ENCODE data around the gene CD93. TPM values are rescaled to one million over a fixed set of nuclear protein-coding genes. Genes with fewer than 3 reads are reported as not detected.
A peak's percentile ranks its signal among the peaks of the same experiment; 100 is the strongest.

The CD93 gene
- total RNA-seq, 1 donor from 2014 or later = under 0.01 TPM

GRCh38 chr20:23122321-23122720, 36.2 kb upstream of the CD93 start:
- FAIRE-seq (peak; percentile 43), DNase-seq (ENCODE audit: low read depth) (no peak)
- no peaks in the 10 kb centered on the region for H3K27me3 ChIP-seq (ENCODE audit: control insufficient read depth, insufficient read depth, low read length)
- H3K36me3 ChIP-seq (ENCODE audit: control insufficient read depth, insufficient read depth, low read length) = no peaks in the 10 kb centered on the region
- H3K4me3 ChIP-seq (ENCODE audit: low read depth, low read length) = no peak overlapping the region
- TF ChIP-seq CTCF (IDR thresholded peaks at IDR 0.05; ENCODE audit: insufficient read depth, low read length, severe bottlenecking) = no peak

DNA sequence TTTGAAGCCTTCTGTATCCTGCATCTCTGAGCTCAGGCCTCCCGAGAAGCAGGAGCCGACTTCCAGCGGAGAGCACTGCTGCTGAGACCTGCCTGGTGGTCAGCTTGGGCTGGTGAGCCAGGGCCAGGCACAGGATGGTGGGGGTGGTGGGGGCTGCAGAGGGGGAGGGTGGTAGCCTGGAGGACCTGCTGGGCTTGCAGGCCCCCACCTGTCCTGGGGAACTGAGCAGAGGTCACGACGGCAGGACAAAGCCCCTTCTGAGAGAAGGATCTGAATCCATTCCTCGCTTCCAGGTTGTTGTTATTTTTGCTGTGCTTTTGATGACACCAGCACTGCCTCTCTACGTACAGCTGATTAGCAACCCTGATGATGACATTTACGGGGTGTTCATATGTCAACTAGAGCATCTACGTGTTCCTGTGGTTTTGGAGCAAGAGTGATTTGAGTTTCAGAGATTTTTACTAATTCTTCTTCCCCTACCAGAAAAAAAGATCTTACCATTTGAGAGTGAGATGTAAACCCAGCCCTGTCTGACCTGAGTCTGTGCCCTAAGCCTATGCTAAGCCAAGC, 35.7 kb upstream of the CD93 start:
- no peak for FAIRE-seq
- no peak for TF ChIP-seq CTCF (IDR thresholded peaks at IDR 0.05; ENCODE audit: insufficient read depth, low read length, severe bottlenecking)
- Histone ChIP-seq H3K27me3 (ENCODE audit: control insufficient read depth, insufficient read depth, low read length) (no peaks in the 10 kb centered on the region), H3K4me3 (ENCODE audit: low read depth, low read length) (no peak overlapping the region), H3K36me3 (ENCODE audit: control insufficient read depth, insufficient read depth, low read length) (no peaks in the 10 kb centered on the region)
- DNase-seq (ENCODE audit: low read depth) = no peak

DNA sequence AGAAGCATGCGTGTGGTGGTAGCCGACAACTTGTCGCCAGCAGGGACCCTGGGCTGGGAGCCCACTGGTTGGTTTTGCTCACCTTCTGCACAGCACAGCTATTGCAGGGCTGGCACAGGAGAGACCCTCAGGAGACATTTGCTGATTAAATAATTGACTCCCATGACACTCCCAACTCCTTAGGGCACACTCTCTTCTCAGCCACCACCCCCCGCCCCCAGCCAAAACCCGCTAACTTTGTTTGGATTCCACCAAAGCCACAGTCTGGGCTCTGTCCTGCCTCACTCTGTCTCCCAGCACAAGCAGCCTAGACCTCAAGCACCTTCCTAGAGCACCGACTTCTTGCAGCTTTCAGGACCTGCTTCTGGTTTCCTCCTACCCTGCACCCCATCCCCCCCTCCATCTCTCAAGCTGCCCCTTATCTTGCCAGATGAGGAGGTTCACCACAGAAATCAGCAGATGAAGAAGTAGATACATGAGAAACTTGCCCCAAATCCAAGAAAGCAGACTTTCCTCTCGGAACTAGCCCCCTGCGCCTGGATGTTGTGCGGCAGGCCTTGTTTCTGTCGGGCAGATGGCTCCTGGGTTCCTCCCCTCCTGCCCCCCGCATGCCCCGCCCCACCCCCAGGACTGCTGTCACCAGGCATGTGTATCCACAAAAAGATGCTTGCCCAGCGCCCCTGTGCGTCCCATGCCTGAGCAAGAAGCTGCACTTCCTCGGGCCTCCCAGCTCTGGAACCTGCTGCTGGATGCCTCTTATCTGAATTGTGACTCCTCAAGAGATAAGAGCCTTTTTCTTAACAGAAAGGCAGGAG, 35.0 kb upstream of the CD93 start:
- DNase-seq (ENCODE audit: low read depth) = no peak
- TF ChIP-seq CTCF (IDR thresholded peaks at IDR 0.05; ENCODE audit: insufficient read depth, low read length, severe bottlenecking) = no peak
- FAIRE-seq = no peak
- Histone ChIP-seq H3K36me3 (ENCODE audit: control insufficient read depth, insufficient read depth, low read length) (no peaks in the 10 kb centered on the region), H3K27me3 (ENCODE audit: control insufficient read depth, insufficient read depth, low read length) (no peaks in the 10 kb centered on the region), H3K4me3 (ENCODE audit: low read depth, low read length) (no peak overlapping the region)

DNA sequence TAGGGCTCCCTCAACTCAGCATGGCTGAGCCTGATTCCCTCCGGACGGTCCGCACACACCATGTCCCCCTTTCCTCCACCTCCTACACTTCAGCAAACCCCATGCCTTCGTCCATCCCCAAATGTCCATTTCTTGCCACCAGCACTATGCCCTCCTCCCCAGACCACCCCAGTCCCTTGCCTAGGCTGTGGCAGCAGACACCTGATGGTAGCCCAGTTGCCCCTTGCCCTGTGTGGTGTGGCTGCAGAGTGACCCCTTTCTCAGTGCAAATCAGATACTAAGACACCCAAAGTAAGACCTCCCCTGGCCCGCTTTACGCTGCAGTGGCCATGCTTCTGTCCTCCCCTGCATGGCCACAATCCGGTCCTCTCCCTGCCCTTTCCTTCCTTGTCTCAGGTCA, 34.1 kb upstream of the CD93 start:
- H3K27me3 ChIP-seq (ENCODE audit: control insufficient read depth, insufficient read depth, low read length) = no peaks in the 10 kb centered on the region
- TF ChIP-seq CTCF (IDR thresholded peaks at IDR 0.05; ENCODE audit: insufficient read depth, low read length, severe bottlenecking) = no peak
- FAIRE-seq = no peak
- no peak overlapping the region for H3K4me3 ChIP-seq (ENCODE audit: low read depth, low read length)
- H3K36me3 ChIP-seq (ENCODE audit: control insufficient read depth, insufficient read depth, low read length) = no peaks in the 10 kb centered on the region
- no peak for DNase-seq (ENCODE audit: low read depth)

GRCh38 chr20:23119456-23120216, 33.5 kb upstream of the CD93 start:
- Histone ChIP-seq H3K27me3 (ENCODE audit: control insufficient read depth, insufficient read depth, low read length) (no peaks in the 10 kb centered on the region), H3K4me3 (ENCODE audit: low read depth, low read length) (no peak overlapping the region), H3K36me3 (ENCODE audit: control insufficient read depth, insufficient read depth, low read length) (no peaks in the 10 kb centered on the region)
- TF ChIP-seq CTCF (IDR thresholded peaks at IDR 0.05; ENCODE audit: insufficient read depth, low read length, severe bottlenecking) = no peak
- FAIRE-seq (no peak), DNase-seq (ENCODE audit: low read depth) (no peak)

Measured in bronchial epithelial cell (primary cell).